NCI-H2196 treated with DMSO at 0.1 percent for 48 hours (cell line): ENCODE results near the gene JAZF1.
A peak's percentile ranks its signal among the peaks of the same experiment; 100 is the strongest.

Experiments
- DNase-seq: peaks from one replicate; lab custom pipeline; 2025; ENCODE audit not compliant: unreplicated experiment; lab: John Stamatoyannopoulos, UW

Gene JAZF1

GRCh38 chr7:28108747-28109146, 71.8 kb downstream of the JAZF1 start:
- DNase-seq, result no peak

GRCh38 chr7:28107960-28108359, 72.6 kb downstream of the JAZF1 start:
- no peak for DNase-seq

GRCh38 chr7:28106321-28106829, 74.2 kb downstream of the JAZF1 start:
- peak; percentile 21 for DNase-seq

- no peak for DNase-seq
Measured at GRCh38 chr7:28105234-28105633, 75.4 kb downstream of the JAZF1 start.

GRCh38 chr7:28104811-28105210, 75.8 kb downstream of the JAZF1 start:
- DNase-seq, result no peak

GRCh38 chr7:28104041-28104541, 76.5 kb downstream of the JAZF1 start:
- no peak for DNase-seq

- no peak for DNase-seq
Measured at GRCh38 chr7:28102797-28103196, 77.8 kb downstream of the JAZF1 start.

- peak; percentile 40 for DNase-seq
Measured at GRCh38 chr7:28096713-28097112, 83.9 kb downstream of the JAZF1 start.

- no peak for DNase-seq
Measured at GRCh38 chr7:28095231-28095630, 85.4 kb downstream of the JAZF1 start.

GRCh38 chr7:28093623-28094232, 86.9 kb downstream of the JAZF1 start:
- DNase-seq, result peak; percentile 20

- DNase-seq, result no peak
Measured at GRCh38 chr7:28091190-28091589, 89.4 kb downstream of the JAZF1 start.

- DNase-seq, result no peak
Measured at GRCh38 chr7:28088901-28089714, 91.5 kb downstream of the JAZF1 start.

- no peak for DNase-seq
Measured at GRCh38 chr7:28088032-28088431, 92.6 kb downstream of the JAZF1 start.

GRCh38 chr7:28086198-28086597, 94.4 kb downstream of the JAZF1 start:
- no peak for DNase-seq

GRCh38 chr7:28083998-28084985, 96.3 kb downstream of the JAZF1 start:
- no peak for DNase-seq

- DNase-seq, result no peak
Measured at GRCh38 chr7:28083164-28083997, 97.2 kb downstream of the JAZF1 start.

- DNase-seq, result no peak
Measured at GRCh38 chr7:28082071-28082470, 98.5 kb downstream of the JAZF1 start.

GRCh38 chr7:28081016-28081415, 99.6 kb downstream of the JAZF1 start:
- DNase-seq, result no peak

GRCh38 chr7:28078036-28078901, 102.3 kb downstream of the JAZF1 start:
- peak; percentile 11 for DNase-seq
